ENCODE data around the gene ANO6. TPM values are rescaled to one million over a fixed set of nuclear protein-coding genes. Genes with fewer than 3 reads are reported as not detected.
A peak's percentile ranks its signal among the peaks of the same experiment; 100 is the strongest.
"Not testable (repeated sequence)": the region's sequence is repeated elsewhere in the genome, so short reads cannot be mapped to it uniquely, and the experiment has no call there.

ANO6 gene, protein sequence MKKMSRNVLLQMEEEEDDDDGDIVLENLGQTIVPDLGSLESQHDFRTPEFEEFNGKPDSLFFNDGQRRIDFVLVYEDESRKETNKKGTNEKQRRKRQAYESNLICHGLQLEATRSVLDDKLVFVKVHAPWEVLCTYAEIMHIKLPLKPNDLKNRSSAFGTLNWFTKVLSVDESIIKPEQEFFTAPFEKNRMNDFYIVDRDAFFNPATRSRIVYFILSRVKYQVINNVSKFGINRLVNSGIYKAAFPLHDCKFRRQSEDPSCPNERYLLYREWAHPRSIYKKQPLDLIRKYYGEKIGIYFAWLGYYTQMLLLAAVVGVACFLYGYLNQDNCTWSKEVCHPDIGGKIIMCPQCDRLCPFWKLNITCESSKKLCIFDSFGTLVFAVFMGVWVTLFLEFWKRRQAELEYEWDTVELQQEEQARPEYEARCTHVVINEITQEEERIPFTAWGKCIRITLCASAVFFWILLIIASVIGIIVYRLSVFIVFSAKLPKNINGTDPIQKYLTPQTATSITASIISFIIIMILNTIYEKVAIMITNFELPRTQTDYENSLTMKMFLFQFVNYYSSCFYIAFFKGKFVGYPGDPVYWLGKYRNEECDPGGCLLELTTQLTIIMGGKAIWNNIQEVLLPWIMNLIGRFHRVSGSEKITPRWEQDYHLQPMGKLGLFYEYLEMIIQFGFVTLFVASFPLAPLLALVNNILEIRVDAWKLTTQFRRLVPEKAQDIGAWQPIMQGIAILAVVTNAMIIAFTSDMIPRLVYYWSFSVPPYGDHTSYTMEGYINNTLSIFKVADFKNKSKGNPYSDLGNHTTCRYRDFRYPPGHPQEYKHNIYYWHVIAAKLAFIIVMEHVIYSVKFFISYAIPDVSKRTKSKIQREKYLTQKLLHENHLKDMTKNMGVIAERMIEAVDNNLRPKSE
- 10 to 100 TPM; 77.6 to 81.4 (median 79.7) TPM for polyA plus RNA-seq (ENCODE audit: insufficient read length in 3 of 3)

GRCh38 chr12:45215419-45216229 is at the start of gene ANO6:
TSS of gene ANO6 (plus strand) at chr12:45216095. CDS start at chr12:45216322, 227 bp downstream.
- DNase-seq (ENCODE audit: low read depth in 3 of 3, low spot score in 2 of 3), result peak in 2 of 3 donors; percentile 78 to 89

DNA sequence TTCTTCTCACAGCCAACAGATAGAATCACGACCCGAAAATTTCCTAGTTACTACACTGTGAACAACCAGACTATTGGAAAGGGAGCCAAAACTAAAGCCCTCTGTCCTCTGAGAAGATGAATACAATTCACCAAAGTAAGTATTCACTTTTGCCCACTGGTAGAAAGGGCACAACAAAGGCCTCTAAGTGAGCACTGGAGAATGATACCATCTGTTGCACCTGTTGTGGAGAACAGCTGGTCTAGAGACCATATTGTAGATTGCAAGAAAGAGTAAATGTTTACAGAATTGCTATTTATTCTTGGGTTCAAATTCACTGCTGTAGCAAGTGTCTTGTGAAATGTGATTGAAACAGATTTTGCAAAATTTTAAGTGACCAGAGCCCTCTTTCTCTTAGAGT is 46.9 kb upstream of the ANO6 start:
- no peak for DNase-seq (ENCODE audit: low read depth in 3 of 3, low spot score in 2 of 3)

DNA sequence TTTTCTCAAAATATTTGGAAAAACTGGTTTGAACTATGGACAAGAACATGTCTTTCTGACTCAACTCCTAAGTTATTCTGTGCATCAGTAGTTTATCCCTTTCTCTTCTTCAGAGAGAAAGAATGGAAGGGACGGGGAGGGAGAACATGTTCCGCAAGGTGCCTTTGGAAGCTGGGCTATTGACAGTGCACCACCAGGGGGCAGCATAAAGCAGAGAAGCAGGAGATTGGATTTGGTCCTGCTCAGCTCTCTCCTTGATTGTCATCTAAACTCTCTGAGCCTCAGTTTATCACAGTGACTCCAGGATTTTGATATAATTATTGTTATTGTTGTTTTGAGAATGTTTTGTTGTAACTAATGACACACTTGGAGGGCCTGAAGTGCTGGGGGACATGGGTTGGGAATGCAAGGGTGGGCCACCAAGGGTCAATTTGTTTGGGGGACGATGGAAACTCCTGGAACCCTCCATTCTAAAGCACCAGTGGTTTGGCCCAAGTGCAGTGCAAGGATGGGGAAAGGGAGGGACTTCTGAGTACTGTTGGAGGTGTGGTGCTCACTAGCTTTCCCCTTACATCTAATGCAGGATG is 45.3 kb upstream of the ANO6 start:
- DNase-seq (ENCODE audit: low read depth in 3 of 3, low spot score in 2 of 3), result peak; percentile 25 to 39 (median 27)

DNA sequence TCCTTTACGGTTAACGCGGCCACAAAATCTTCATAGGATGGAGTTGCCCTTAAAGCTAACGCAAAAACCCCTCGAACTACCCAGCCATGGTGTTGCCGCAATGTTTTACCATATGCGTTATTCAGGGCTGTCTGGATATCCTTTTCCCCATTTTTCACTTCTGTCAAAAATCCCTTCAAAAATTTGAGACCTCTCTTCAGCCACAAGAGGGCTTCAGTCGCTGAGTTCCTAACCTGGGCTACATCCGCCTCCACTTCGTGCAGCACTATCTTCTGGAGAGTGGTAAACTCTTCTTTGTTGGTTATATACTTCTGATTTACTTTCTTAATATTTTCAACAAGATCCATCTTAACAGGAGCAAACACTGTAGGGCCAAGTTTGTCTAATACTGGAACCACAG is 42.6 kb upstream of the ANO6 start:
- DNase-seq (ENCODE audit: low read depth in 3 of 3, low spot score in 2 of 3), result not testable (repeated sequence)

DNA sequence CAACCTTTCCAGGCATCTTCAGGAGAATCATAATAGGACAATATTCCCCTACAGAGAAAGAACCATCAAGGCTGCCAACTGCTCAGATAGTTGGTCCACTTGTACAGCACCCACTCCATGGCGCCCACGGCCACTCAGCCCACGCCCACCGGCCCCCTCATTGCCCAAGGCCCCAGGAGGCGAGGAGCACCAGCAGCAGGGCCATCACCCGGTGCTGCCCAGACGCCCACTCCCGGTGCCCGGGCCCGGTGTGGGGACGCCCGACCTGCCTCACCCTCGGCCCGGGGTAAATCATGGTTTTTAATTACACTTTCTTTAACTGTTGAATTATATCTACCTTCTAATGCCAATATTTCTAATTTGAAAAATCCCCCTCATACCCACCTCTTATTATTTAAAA is 41.3 kb upstream of the ANO6 start:
- no peak for DNase-seq (ENCODE audit: low read depth in 3 of 3, low spot score in 2 of 3)

DNA sequence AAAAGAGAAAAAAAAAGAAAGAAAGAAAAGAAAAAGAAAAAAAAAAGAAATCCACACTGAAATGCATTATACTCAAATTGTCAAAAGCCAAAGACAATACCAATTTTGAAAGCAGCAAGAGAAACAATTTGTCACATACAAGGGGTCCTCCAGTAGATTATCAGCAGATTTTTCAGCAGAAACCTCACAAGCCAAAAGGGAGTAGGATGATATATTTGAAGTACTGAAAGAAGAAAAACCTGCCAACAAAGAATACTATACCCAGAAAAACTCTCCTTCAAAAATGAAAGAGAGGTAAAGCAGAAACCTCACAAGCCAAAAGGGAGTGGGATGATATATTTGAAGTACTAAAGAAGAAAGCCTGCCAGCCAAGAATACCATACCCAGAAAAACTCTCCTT is 37.1 kb upstream of the ANO6 start:
- no peak for DNase-seq (ENCODE audit: low read depth in 3 of 3, low spot score in 2 of 3)

DNA sequence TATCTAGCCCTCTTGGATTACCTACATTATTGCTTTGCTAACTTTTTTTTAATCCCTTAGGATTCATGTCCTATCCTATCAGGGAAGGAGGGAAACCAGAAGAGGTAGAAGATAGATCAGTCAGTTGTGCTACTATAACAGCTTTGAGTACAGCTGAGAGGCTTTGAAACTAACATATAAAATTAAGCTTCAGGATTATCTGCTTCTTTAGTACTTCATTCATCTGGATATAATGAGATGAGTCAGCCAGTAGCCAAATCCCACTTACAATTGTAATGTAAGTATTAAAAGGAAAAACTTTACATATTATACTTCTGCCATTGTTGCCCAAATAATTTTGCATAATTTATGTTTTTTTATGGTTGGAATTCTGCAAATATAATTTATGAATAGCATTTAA is 33.4 kb upstream of the ANO6 start:
- DNase-seq (ENCODE audit: low read depth in 3 of 3, low spot score in 2 of 3), result no peak

- no peak for DNase-seq (ENCODE audit: low read depth in 3 of 3, low spot score in 2 of 3)
These were observed 32.6 kb upstream of the ANO6 start for GRCh38 chr12:45183246-45183645.

DNA sequence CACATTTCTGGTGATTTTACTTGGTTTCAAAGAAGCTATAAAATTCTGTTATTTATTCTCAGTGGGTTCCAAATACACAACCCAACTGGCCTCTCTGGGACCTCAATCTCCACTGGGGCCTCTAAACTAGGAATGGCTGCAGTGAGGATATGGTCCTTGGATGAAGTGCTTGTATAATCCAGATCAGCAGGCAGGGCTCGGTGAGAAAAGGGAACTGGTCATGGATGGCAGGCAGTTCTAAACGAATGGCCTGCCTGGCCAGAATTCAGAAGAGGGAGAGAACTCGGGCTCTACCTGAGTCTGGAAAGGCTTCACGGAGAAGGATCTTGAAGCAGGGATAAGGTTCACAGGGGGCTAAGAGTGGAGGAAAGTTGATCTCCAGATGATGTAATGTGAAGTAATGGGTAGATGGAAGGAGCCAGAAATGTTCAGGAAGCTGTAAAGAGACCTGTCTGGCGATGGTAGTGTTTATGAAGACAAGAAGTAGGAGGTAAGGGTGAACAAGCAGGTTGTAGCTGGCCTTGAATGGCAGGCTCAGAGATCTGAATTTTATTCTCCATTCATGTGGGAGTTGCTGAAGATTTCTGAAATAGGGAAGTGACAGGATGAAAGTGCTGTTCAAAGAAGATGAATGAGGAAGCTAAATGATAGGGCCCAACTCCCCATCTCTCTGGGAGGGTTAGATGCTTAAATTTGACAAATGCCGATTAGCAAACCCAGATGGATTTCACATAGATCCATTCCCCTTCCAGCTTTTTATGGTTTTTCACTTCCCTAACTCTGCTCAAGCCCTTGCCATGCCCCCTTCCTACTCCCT is 31.5 kb upstream of the ANO6 start:
- DNase-seq (ENCODE audit: low read depth in 3 of 3, low spot score in 2 of 3), result no peak

- no peak for DNase-seq (ENCODE audit: low read depth in 3 of 3, low spot score in 2 of 3)
These were observed 29.1 kb upstream of the ANO6 start for GRCh38 chr12:45186762-45187161.

GRCh38 chr12:45189766-45190403 is 26.0 kb upstream of the ANO6 start:
- no peak for DNase-seq (ENCODE audit: low read depth in 3 of 3, low spot score in 2 of 3)

DNA sequence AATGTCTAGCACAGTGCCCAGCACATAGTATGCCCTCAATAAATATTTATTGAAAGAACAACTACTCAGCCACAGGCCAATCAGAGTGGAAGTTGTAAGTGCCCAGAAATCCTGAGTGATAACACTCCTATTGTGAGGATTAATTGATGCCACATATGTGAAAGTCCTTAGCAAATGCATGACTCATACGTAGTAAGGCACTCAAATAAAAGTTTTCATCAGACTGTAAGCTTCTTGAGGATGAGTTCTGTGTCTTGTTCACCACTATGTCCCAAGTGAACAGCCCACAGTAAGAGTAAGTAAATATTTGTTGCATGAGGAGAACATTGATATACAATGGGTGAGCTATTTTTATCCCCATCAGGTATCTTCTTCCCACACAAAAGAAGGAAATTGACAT is 24.7 kb upstream of the ANO6 start:
- DNase-seq (ENCODE audit: low read depth in 3 of 3, low spot score in 2 of 3), result no peak

- DNase-seq (ENCODE audit: low read depth in 3 of 3, low spot score in 2 of 3), result no peak
These were observed 23.2 kb upstream of the ANO6 start for GRCh38 chr12:45192707-45193106.

DNA sequence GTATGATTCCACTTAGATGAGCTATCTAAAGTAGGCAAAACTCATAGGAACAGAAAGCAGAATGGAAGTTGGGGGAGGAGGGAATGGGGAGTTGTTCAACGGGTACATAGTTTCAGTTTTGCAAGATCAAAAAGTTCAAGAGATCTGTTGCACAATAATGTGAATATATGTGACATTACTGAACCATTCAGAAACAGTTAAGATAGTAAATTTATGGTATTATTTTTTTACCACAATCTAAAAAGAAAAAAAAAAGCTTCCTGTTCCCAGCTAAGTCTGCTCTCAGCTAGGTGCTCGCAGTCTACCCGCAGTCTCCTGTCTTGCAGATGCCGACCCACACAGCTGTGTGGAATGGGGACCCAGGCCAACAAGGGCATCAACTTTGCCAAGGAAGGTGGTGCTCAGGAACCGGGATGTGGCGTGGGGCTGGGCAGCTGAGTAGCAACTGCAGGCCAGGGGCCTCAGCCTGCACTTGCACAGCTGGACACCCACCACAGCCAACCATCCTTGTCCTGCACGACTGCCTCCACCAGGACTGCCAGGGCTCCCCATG is 15.3 kb upstream of the ANO6 start:
- DNase-seq (ENCODE audit: low read depth in 3 of 3, low spot score in 2 of 3), result no peak

- DNase-seq (ENCODE audit: low read depth in 3 of 3, low spot score in 2 of 3), result no peak
These were observed 12.1 kb upstream of the ANO6 start for GRCh38 chr12:45203767-45204166.

- no peak for DNase-seq (ENCODE audit: low read depth in 3 of 3, low spot score in 2 of 3)
These were observed 11.1 kb upstream of the ANO6 start for GRCh38 chr12:45204757-45205156.

DNA sequence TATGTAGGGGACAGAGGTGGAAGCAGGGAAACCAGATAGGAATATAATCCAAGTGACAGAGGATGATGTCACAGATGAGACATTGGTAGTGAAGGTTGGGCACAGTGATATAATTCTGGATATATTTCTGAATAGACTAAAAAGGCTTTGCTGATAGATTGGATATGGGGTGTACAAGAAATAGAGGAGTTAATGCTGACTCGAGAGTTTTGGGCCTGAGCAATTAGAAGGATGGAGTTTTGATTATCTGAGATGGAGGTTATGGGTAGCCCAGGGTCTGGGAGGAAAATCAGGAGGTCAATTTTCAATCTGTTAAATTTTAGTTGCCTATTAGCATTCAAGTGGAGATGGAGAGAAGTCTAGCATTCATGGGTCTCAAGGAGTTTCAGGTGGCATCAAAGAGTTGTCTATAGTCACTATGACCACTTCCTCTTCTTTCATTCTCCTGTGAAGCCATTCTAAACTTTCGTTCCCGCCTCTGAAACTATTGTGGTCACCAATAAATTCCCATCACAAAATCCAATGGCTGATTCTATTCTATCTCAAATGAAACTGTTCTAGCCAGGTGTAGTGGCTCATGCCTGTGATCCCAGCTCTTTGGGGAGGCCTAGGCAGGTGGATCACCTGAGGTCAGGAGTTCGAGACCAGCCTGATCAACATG is 10.6 kb upstream of the ANO6 start:
- no peak for DNase-seq (ENCODE audit: low read depth in 3 of 3, low spot score in 2 of 3)

All from right renal cortex interstitium (tissue), 3 donors.